ENCODE results near the gene AUTS2. TPM values are rescaled to one million over a fixed set of nuclear protein-coding genes. Genes with fewer than 3 reads are reported as not detected.

The AUTS2 gene
- total RNA-seq, 1 experiment from 2014 or later, result 42.1 TPM

GRCh38 chr7:70586822-70587221, 988.5 kb downstream of the AUTS2 start:
- no peak for DNase-seq (ENCODE audit: low spot score)
- no TSS peak for BruUV-seq (replicated peaks)
- H3K36me3 ChIP-seq (ENCODE audit: insufficient read depth, low read length, poor library complexity, severe bottlenecking), result no peaks in the 10 kb centered on the region
- TF ChIP-seq CTCF (conservative IDR thresholded peaks at IDR 0.05; ENCODE audit: low read depth, low read length), result no peak
- no peak for TF ChIP-seq EZH2 (IDR thresholded peaks at IDR 0.05; ENCODE audit: borderline replicate concordance, low read depth, low read length, poor library complexity, severe bottlenecking)
- CTCF ChIA-PET, result no interaction called here
- H3K27me3 ChIP-seq (replicated peaks; ENCODE audit: insufficient read depth, low read depth, low read length, poor library complexity), result no peaks in the 10 kb centered on the region
- H3K9me3 ChIP-seq (ENCODE audit: low read depth, low read length, poor library complexity, severe bottlenecking), result no peaks in the 10 kb centered on the region
- H3K27ac ChIP-seq (ENCODE audit: low read depth, low read length, poor library complexity, severe bottlenecking), result no peak overlapping the region
- H3K4me3 ChIP-seq (ENCODE audit: low read depth, low read length, poor library complexity, severe bottlenecking), result no peak overlapping the region
- POLR2A ChIA-PET (ENCODE audit: low non-redundant PET), result no interaction called here
- H3K4me1 ChIP-seq (ENCODE audit: insufficient read depth, low read length, poor library complexity, severe bottlenecking), result peaks cover 12% of the 10 kb centered on the region
- intact Hi-C loops (cut with micrococcal nuclease; ENCODE audit: unreplicated experiment), result no loop called here

GRCh38 chr7:70587739-70588138, 989.5 kb downstream of the AUTS2 start:
- CTCF ChIA-PET, result no interaction called here
- no peak overlapping the region for H3K27ac ChIP-seq (ENCODE audit: low read depth, low read length, poor library complexity, severe bottlenecking)
- no peaks in the 10 kb centered on the region for H3K27me3 ChIP-seq (replicated peaks; ENCODE audit: insufficient read depth, low read depth, low read length, poor library complexity)
- peaks cover 12% of the 10 kb centered on the region for H3K4me1 ChIP-seq (ENCODE audit: insufficient read depth, low read length, poor library complexity, severe bottlenecking)
- intact Hi-C loops (cut with micrococcal nuclease; ENCODE audit: unreplicated experiment), result no loop called here
- H3K9me3 ChIP-seq (ENCODE audit: low read depth, low read length, poor library complexity, severe bottlenecking), result no peaks in the 10 kb centered on the region
- POLR2A ChIA-PET (ENCODE audit: low non-redundant PET), result no interaction called here
- no peak for TF ChIP-seq EZH2 (IDR thresholded peaks at IDR 0.05; ENCODE audit: borderline replicate concordance, low read depth, low read length, poor library complexity, severe bottlenecking)
- TF ChIP-seq CTCF (conservative IDR thresholded peaks at IDR 0.05; ENCODE audit: low read depth, low read length), result no peak
- no peak for DNase-seq (ENCODE audit: low spot score)
- no peaks in the 10 kb centered on the region for H3K36me3 ChIP-seq (ENCODE audit: insufficient read depth, low read length, poor library complexity, severe bottlenecking)
- H3K4me3 ChIP-seq (ENCODE audit: low read depth, low read length, poor library complexity, severe bottlenecking), result no peak overlapping the region
- BruUV-seq (replicated peaks), result no TSS peak

GRCh38 chr7:70588191-70588921, 990.1 kb downstream of the AUTS2 start:
- intact Hi-C loops (cut with micrococcal nuclease; ENCODE audit: unreplicated experiment), result no loop called here
- TF ChIP-seq CTCF (conservative IDR thresholded peaks at IDR 0.05; ENCODE audit: low read depth, low read length), result no peak
- TF ChIP-seq EZH2 (IDR thresholded peaks at IDR 0.05; ENCODE audit: borderline replicate concordance, low read depth, low read length, poor library complexity, severe bottlenecking), result no peak
- H3K9me3 ChIP-seq (ENCODE audit: low read depth, low read length, poor library complexity, severe bottlenecking), result no peaks in the 10 kb centered on the region
- peaks cover 9% of the 10 kb centered on the region for H3K4me1 ChIP-seq (ENCODE audit: insufficient read depth, low read length, poor library complexity, severe bottlenecking)
- no peaks in the 10 kb centered on the region for H3K27me3 ChIP-seq (replicated peaks; ENCODE audit: insufficient read depth, low read depth, low read length, poor library complexity)
- no peak overlapping the region for H3K27ac ChIP-seq (ENCODE audit: low read depth, low read length, poor library complexity, severe bottlenecking)
- no peak for DNase-seq (ENCODE audit: low spot score)
- no peaks in the 10 kb centered on the region for H3K36me3 ChIP-seq (ENCODE audit: insufficient read depth, low read length, poor library complexity, severe bottlenecking)
- ChIA-PET CTCF (interaction anchor here (0.7 kb wide), 1 partner anchor 51 kb away, joined by 3 read pairs; no protein-coding TSS in a partner anchor), POLR2A (ENCODE audit: low non-redundant PET) (no interaction called here)
- H3K4me3 ChIP-seq (ENCODE audit: low read depth, low read length, poor library complexity, severe bottlenecking), result no peak overlapping the region
- no TSS peak for BruUV-seq (replicated peaks)

All from A673 (cell line).